Activated naive CD4-positive, alpha-beta T cell treated with anti-CD3 and anti-CD28 coated beads, Interleukin-2, amount 10 ng/mL, durations not matched to agents 7 days and 5 days (primary cell): Measurements from ENCODE around the gene TRAT1.
"Not testable (repeated sequence)": the region's sequence is repeated elsewhere in the genome, so short reads cannot be mapped to it uniquely, and the experiment has no call there.

Source experiments
- CTCF ChIA-PET: fragments of 350-600 bp; sonication (Branson Sonifier 250); formaldehyde crosslinking; loops from one replicate; lab custom pipeline; 2021; ENCODE audit warnings: antibody characterized with exemption; lab: Charles Lee
- DNase-seq: peaks from one replicate; pipeline ENCODE4 v3.0.0-alpha.2; 2020
- H3K27ac Mint-ChIP-seq: one replicate; pipeline ENCODE4 v1.8.0; 2021; ENCODE audit warnings: mild to moderate bottlenecking, moderate library complexity, mixed read lengths
- H3K27me3 Mint-ChIP-seq: one replicate; pipeline ENCODE4 v1.8.0; 2021; ENCODE audit warnings: mild to moderate bottlenecking, mixed read lengths
- H3K36me3 Mint-ChIP-seq: one replicate; pipeline ENCODE4 v1.8.0; 2021; ENCODE audit warnings: mixed read lengths
- H3K4me1 Mint-ChIP-seq: one replicate; pipeline ENCODE4 v1.8.0; 2021; ENCODE audit warnings: mixed read lengths
- H3K4me3 Mint-ChIP-seq: one replicate; pipeline ENCODE4 v1.8.0; 2021; ENCODE audit warnings: mild to moderate bottlenecking, moderate library complexity, mixed read lengths
- H3K9me3 Mint-ChIP-seq: one replicate; pipeline ENCODE4 v1.8.0; 2021; ENCODE audit warnings: mixed read lengths

The TRAT1 gene, protein sequence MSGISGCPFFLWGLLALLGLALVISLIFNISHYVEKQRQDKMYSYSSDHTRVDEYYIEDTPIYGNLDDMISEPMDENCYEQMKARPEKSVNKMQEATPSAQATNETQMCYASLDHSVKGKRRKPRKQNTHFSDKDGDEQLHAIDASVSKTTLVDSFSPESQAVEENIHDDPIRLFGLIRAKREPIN

DNA sequence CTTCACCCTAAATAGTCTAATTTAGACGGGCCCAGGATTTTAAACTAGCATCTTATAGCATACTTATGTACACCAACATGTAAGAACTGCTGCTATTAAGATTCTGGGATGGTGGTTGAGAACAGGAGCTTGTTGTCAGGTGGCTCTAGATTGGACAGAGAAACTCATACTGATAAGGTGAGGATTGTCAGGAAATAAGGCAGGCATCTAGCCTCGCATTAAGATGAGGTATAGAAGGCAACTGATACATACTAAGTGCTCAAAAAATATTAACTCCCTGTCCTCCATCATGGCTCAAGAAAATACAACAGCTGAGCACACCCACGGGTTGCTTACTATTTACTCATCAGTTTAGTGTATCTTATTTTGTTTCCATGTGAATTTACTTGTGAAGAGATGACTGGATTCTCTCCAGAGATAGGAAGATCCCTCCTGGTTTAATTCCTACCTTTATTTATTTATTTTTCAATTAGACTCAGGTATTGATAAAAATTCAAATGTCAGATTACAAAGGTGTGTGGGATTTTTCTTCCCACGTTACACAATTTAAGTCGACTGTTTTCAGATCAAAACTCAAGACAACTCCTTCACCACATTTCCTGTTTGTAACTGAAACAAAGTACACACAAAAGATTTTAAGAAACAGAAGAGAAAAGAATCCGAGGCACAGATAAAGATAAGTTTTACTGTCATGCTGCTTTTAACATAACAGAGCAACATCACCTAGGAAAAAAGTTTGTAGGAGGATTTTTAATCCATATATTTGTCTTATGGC lies at the start of gene TRAT1:
TRAT1 (plus strand) TSS at position 664 of the 775 bp plus-strand sequence. CDS start 142 bp downstream, outside the sequence.
- Mint-ChIP-seq H3K36me3 (peaks cover 38% of the 10 kb centered on the region), H3K9me3 (no peaks in the 10 kb centered on the region), H3K27ac (peak within 1 kb of the TSS; percentile 94), H3K4me1 (peaks cover 34% of the 10 kb centered on the region), H3K27me3 (no peaks in the 10 kb centered on the region), H3K4me3 (peak within 1 kb of the TSS; percentile 90)
- DNase-seq: no peak
- CTCF ChIA-PET: interaction anchor here (0.6 to 8.2 kb wide), 4 partner anchors 12 to 558 kb away, joined by 3 to 85 read pairs (median 8); no protein-coding TSS in a partner anchor

- Mint-ChIP-seq H3K36me3 (peaks cover 9% of the 10 kb centered on the region), H3K9me3 (peaks cover 9% of the 10 kb centered on the region), H3K4me3 (no peak overlapping the region), H3K27me3 (peaks cover 4% of the 10 kb centered on the region), H3K4me1 (peaks cover 37% of the 10 kb centered on the region), H3K27ac (no peak overlapping the region)
- DNase-seq: no peak
- CTCF ChIA-PET: no interaction called here
Observed at GRCh38 chr3:108775649-108776048, 46.9 kb upstream of the TRAT1 start.

- Mint-ChIP-seq H3K4me1 (peaks cover 44% of the 10 kb centered on the region), H3K9me3 (peaks cover 6% of the 10 kb centered on the region), H3K27ac (no peak overlapping the region), H3K4me3 (no peak overlapping the region), H3K36me3 (peaks cover 9% of the 10 kb centered on the region), H3K27me3 (no peaks in the 10 kb centered on the region)
- no peak for DNase-seq
- CTCF ChIA-PET: no interaction called here
Observed at GRCh38 chr3:108779496-108779895, 43.1 kb upstream of the TRAT1 start.

- Mint-ChIP-seq H3K9me3 (peaks cover 6% of the 10 kb centered on the region), H3K4me3 (no peak overlapping the region), H3K4me1 (peaks cover 44% of the 10 kb centered on the region), H3K36me3 (peaks cover 9% of the 10 kb centered on the region), H3K27me3 (peaks cover 5% of the 10 kb centered on the region), H3K27ac (peak overlapping the region; percentile 1)
- DNase-seq: peak; percentile 71
- CTCF ChIA-PET: no interaction called here
Observed at GRCh38 chr3:108780235-108780634, 42.4 kb upstream of the TRAT1 start.

GRCh38 chr3:108791473-108791872 lies 31.1 kb upstream of the TRAT1 start:
- DNase-seq: no peak
- CTCF ChIA-PET: interaction anchor here (0.9 kb wide), 1 partner anchor 120 kb away, joined by 3 read pairs; no protein-coding TSS in a partner anchor
- Mint-ChIP-seq H3K9me3 (no peaks in the 10 kb centered on the region), H3K36me3 (no peaks in the 10 kb centered on the region), H3K27me3 (peaks cover 1% of the 10 kb centered on the region), H3K4me3 (no peak overlapping the region), H3K4me1 (no peaks in the 10 kb centered on the region), H3K27ac (no peak overlapping the region)

DNA sequence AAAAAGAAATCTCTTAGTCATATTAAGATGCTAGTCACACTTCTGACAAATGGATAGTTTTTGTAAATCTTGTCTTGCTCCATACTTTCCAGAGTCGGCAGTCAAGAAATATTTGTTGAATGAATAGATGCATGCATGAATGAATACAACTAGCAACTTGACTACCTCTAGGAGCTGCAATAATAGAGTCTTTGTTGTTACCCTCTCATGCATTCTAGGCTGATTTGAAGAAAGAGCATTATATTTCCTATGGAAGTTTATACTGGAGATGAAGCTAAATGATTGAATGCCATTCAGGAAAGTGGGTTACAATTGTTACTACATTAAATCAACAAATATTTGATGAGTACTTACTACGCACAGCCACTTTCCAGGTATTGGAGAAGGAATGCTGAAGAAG lies 18.1 kb upstream of the TRAT1 start:
- CTCF ChIA-PET: interaction anchor here (0.7 to 0.9 kb wide), 2 partner anchors 9 to 36 kb away, joined by 3 read pairs; no protein-coding TSS in a partner anchor
- H3K36me3 Mint-ChIP-seq: peaks cover 6% of the 10 kb centered on the region
- H3K9me3 Mint-ChIP-seq: peaks cover 9% of the 10 kb centered on the region
- peak overlapping the region; percentile 89 for H3K27ac Mint-ChIP-seq
- peaks cover 32% of the 10 kb centered on the region for H3K4me1 Mint-ChIP-seq
- H3K4me3 Mint-ChIP-seq: no peak overlapping the region
- DNase-seq: no peak
- peaks cover 3% of the 10 kb centered on the region for H3K27me3 Mint-ChIP-seq

GRCh38 chr3:108804966-108805365 lies 17.6 kb upstream of the TRAT1 start:
- CTCF ChIA-PET: interaction anchor here (0.7 to 0.9 kb wide), 2 partner anchors 9 to 35 kb away, joined by 3 read pairs; no protein-coding TSS in a partner anchor
- no peak overlapping the region for H3K4me3 Mint-ChIP-seq
- peaks cover 6% of the 10 kb centered on the region for H3K36me3 Mint-ChIP-seq

GRCh38 chr3:108806316-108806715 lies 16.3 kb upstream of the TRAT1 start:
- no peak overlapping the region for H3K4me3 Mint-ChIP-seq
- peaks cover 7% of the 10 kb centered on the region for H3K9me3 Mint-ChIP-seq
- peaks cover 32% of the 10 kb centered on the region for H3K4me1 Mint-ChIP-seq
- peaks cover 6% of the 10 kb centered on the region for H3K36me3 Mint-ChIP-seq
- peak overlapping the region; percentile 89 for H3K27ac Mint-ChIP-seq
- peak; percentile 52 for DNase-seq
- no peaks in the 10 kb centered on the region for H3K27me3 Mint-ChIP-seq
- CTCF ChIA-PET: interaction anchor here (0.9 to 2.3 kb wide), 5 partner anchors 13 to 144 kb away, joined by 3 to 15 read pairs (median 4); no protein-coding TSS in a partner anchor

More at GRCh38 chr3:108804966-108805365, 17.6 kb upstream of the TRAT1 start:
- no peak for DNase-seq
- H3K9me3 Mint-ChIP-seq: peaks cover 9% of the 10 kb centered on the region
- H3K27ac Mint-ChIP-seq: peak overlapping the region; percentile 89
- peaks cover 32% of the 10 kb centered on the region for H3K4me1 Mint-ChIP-seq
- H3K27me3 Mint-ChIP-seq: peaks cover 3% of the 10 kb centered on the region

- Mint-ChIP-seq H3K27ac (peak overlapping the region; percentile 16), H3K9me3 (peaks cover 11% of the 10 kb centered on the region), H3K27me3 (no peaks in the 10 kb centered on the region), H3K4me1 (peaks cover 34% of the 10 kb centered on the region), H3K4me3 (peak overlapping the region; percentile 6), H3K36me3 (peaks cover 11% of the 10 kb centered on the region)
- CTCF ChIA-PET: interaction anchor here (0.6 to 8.2 kb wide), 19 partner anchors 10 to 329 kb away, joined by 3 to 85 read pairs (median 5); no protein-coding TSS in a partner anchor
- peak; percentile 78 for DNase-seq
Observed at GRCh38 chr3:108818404-108818803, 4.2 kb upstream of the TRAT1 start.

DNA sequence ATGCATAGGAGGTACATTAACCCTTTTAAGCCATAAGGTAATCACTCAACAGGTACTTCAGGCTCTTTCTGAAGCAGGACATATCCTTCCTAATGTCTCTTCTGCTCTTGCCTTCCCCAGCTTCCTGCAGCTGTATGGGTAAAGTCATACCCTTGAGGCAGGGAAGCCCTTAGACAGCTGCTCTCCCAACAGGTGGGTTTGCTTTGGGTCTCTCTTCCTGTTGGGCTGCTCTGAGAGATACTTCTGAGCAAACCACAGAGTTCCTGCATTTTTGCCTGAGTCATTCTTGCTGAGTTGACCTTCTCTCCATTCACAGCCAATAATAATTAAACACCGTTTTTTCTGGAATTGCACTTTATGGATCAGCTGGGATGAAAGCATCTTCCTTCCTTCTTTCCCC lies 2.0 kb upstream of the TRAT1 start:
- peak; percentile 24 for DNase-seq
- peak overlapping the region; percentile 72 for H3K4me3 Mint-ChIP-seq
- H3K9me3 Mint-ChIP-seq: peaks cover 3% of the 10 kb centered on the region
- H3K27me3 Mint-ChIP-seq: no peaks in the 10 kb centered on the region
- CTCF ChIA-PET: interaction anchor here (0.6 to 8.2 kb wide), 13 partner anchors 10 to 694 kb away, joined by 3 to 85 read pairs (median 4); partner anchors contain the start of genes CIP2A and DZIP3
- H3K27ac Mint-ChIP-seq: peak overlapping the region; percentile 92
- H3K36me3 Mint-ChIP-seq: peaks cover 26% of the 10 kb centered on the region
- peaks cover 34% of the 10 kb centered on the region for H3K4me1 Mint-ChIP-seq

GRCh38 chr3:108823227-108823626 lies 641 bp downstream of the TRAT1 start:
- Mint-ChIP-seq H3K4me3 (peak overlapping the region; percentile 77), H3K27ac (peak overlapping the region; percentile 91), H3K4me1 (peaks cover 36% of the 10 kb centered on the region), H3K27me3 (no peaks in the 10 kb centered on the region), H3K36me3 (peaks cover 47% of the 10 kb centered on the region), H3K9me3 (no peaks in the 10 kb centered on the region)
- CTCF ChIA-PET: interaction anchor here (1.7 to 8.2 kb wide), 3 partner anchors 11 to 91 kb away, joined by 4 to 85 read pairs (median 12); no protein-coding TSS in a partner anchor
- DNase-seq: no peak

- peak; percentile 44 for DNase-seq
- peaks cover 36% of the 10 kb centered on the region for H3K4me1 Mint-ChIP-seq
- peak overlapping the region; percentile 90 for H3K4me3 Mint-ChIP-seq
- H3K27ac Mint-ChIP-seq: peak overlapping the region; percentile 94
- H3K27me3 Mint-ChIP-seq, H3K9me3 Mint-ChIP-seq: not testable (repeated sequence)
- CTCF ChIA-PET: interaction anchor here (0.9 to 8.2 kb wide), 5 partner anchors 9 to 162 kb away, joined by 3 to 85 read pairs (median 4); no protein-coding TSS in a partner anchor
- H3K36me3 Mint-ChIP-seq: peaks cover 52% of the 10 kb centered on the region
Observed at GRCh38 chr3:108823803-108824202, 1.2 kb downstream of the TRAT1 start.

DNA sequence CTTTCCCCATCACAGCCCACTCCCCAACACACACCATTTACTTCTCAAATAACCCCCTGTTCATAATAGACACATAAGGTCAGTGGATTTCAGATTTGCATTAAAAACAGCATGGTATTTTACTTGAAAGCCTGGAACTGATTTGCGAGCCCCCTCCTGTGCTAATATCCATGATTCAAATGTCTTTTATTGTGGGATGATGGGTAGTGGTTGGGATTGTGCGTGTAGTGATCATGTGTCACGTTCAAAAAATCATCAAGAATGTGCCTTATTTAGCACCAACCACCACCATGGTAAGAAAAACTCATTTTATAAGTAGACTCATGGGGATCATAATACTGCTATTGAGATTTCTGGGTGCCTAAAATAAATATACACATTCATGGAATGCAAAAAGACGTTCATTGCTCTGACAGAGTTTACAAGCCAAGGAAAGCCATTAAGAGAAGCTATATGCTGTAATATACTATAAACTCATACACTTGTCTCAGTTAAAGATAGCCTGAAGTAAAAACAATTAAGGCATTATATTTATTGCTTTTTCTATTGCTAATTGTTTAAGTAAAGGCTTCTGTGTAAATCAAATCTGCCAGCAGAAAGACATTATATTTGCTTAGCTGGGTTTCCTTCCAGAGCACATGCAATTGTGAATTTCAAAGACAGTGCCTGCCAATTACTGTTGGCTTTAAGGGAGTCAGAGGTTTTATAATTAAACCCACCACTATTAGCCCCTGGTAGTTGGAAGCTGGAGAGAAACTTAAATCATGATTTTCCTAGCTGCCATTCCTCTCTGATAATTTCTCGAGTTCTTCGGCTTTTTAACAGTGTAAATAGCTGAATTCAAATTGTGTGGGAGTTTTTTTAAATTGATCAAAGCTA lies 4.0 kb downstream of the TRAT1 start:
- CTCF ChIA-PET: interaction anchor here (0.6 to 1.0 kb wide), 2 partner anchors 9 to 13 kb away, joined by 3 read pairs; no protein-coding TSS in a partner anchor
- H3K27ac Mint-ChIP-seq: peak overlapping the region; percentile 90
- DNase-seq: no peak
- H3K9me3 Mint-ChIP-seq: no peaks in the 10 kb centered on the region
- no peaks in the 10 kb centered on the region for H3K27me3 Mint-ChIP-seq
- H3K36me3 Mint-ChIP-seq: peaks cover 76% of the 10 kb centered on the region
- peaks cover 37% of the 10 kb centered on the region for H3K4me1 Mint-ChIP-seq
- peak overlapping the region; percentile 90 for H3K4me3 Mint-ChIP-seq
